ENCODE data around the gene RELL2.

- no peak for TF ChIP-seq POLR2A (IDR thresholded peaks at IDR 0.05)
- TF ChIP-seq, protein P1, sequence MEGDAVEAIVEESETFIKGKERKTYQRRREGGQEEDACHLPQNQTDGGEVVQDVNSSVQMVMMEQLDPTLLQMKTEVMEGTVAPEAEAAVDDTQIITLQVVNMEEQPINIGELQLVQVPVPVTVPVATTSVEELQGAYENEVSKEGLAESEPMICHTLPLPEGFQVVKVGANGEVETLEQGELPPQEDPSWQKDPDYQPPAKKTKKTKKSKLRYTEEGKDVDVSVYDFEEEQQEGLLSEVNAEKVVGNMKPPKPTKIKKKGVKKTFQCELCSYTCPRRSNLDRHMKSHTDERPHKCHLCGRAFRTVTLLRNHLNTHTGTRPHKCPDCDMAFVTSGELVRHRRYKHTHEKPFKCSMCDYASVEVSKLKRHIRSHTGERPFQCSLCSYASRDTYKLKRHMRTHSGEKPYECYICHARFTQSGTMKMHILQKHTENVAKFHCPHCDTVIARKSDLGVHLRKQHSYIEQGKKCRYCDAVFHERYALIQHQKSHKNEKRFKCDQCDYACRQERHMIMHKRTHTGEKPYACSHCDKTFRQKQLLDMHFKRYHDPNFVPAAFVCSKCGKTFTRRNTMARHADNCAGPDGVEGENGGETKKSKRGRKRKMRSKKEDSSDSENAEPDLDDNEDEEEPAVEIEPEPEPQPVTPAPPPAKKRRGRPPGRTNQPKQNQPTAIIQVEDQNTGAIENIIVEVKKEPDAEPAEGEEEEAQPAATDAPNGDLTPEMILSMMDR (IDR thresholded peaks at IDR 0.05) = no peak
- no peak for TF ChIP-seq POLR2AphosphoS5 (IDR thresholded peaks at IDR 0.05)
These were observed 13.2 kb upstream of the RELL2 start for GRCh38 chr5:141623611-141624010.
